Measurements from ENCODE around the gene MMP24. TPM values are rescaled to one million over a fixed set of nuclear protein-coding genes. Genes with fewer than 3 reads are reported as not detected.

Gene MMP24
- total and polyA plus RNA-seq, 2 of the 13 experiments (the other 11 are each of a cell fraction or from before 2014, with no cell fraction given): 0.29 to 0.35 TPM

DNA sequence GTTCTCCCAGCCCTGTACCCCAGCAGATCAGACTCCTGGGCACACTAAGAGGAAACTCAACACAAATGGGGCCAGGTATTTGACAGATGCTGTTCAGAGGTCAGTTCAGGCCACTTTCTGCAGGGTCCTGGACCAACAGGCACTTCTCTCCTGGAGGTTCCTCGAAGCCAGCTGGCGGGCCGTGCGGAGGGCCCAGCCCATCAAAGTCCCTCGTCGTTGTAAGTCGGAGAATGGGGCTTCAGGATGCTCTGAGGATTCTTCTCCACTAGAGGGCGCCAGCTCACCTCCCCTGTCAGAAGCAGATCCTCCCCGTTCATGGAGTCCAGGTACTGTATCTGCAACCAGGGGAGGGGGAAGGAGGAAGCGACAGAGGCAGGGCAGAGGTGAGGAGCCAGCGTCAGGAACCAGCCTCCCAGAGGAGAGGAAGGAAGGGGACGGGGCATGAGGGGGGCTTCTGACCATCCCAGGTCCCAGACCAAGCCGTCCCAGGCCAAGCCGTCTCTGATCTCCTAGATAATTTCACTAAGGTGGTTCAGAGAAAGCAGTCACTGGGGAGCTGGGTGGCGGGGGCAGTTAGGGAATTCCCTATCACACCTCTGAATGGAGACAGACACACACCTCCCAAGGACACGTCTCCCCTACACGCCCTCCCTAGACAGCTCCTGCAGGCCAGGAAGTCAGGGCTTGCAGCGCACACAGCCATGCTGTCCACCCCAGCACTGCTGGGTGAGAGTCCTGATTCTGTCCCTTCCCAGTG lies 77.4 kb downstream of the MMP24 start (continued):
- TF ChIP-seq, protein P1, sequence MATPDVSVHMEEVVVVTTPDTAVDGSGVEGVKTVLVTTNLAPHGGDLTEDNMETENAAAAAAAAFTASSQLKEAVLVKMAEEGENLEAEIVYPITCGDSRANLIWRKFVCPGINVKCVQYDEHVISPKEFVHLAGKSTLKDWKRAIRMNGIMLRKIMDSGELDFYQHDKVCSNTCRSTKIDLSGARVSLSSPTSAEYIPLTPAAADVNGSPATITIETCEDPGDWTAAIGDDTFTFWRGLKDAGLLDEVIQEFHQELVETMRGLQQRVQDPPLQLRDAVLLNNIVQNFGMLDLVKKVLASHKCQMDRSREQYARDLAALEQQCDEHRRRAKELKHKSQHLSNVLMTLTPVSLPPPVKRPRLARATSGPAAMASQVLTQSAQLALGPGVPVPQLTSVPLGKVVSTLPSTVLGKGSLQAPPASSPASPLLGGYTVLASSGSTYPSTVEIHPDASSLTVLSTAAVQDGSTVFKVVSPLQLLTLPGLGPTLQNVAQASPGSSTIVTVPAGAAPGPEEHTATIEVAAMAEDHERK (CRISPR knock-in tag; IDR thresholded peaks at IDR 0.05; ENCODE audit: low read depth): no peak
- TF ChIP-seq ZNF775 (CRISPR knock-in tag; IDR thresholded peaks at IDR 0.05; ENCODE audit: borderline replicate concordance) (no peak), REL (CRISPR knock-in tag; conservative IDR thresholded peaks at IDR 0.05) (no peak), HDAC6 (IDR thresholded peaks at IDR 0.05; ENCODE audit: low read depth, low read length) (no peak), ZNF232 (CRISPR knock-in tag; IDR thresholded peaks at IDR 0.05; ENCODE audit: borderline replicate concordance) (no peak), ZNF256 (CRISPR knock-in tag; conservative IDR thresholded peaks at IDR 0.05) (no peak), CAMTA2 (CRISPR knock-in tag; IDR thresholded peaks at IDR 0.05; ENCODE audit: borderline replicate concordance) (no peak), SALL1 (CRISPR knock-in tag; IDR thresholded peaks at IDR 0.05) (peak; percentile 69; the same call in 1 of the 2 replicates), MLLT10 (CRISPR knock-in tag; IDR thresholded peaks at IDR 0.05) (no peak), RCOR2 (CRISPR knock-in tag; IDR thresholded peaks at IDR 0.05) (peak; percentile 70)
- TF ChIP-seq, protein P2, sequence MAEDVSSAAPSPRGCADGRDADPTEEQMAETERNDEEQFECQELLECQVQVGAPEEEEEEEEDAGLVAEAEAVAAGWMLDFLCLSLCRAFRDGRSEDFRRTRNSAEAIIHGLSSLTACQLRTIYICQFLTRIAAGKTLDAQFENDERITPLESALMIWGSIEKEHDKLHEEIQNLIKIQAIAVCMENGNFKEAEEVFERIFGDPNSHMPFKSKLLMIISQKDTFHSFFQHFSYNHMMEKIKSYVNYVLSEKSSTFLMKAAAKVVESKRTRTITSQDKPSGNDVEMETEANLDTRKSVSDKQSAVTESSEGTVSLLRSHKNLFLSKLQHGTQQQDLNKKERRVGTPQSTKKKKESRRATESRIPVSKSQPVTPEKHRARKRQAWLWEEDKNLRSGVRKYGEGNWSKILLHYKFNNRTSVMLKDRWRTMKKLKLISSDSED (CRISPR knock-in tag; IDR thresholded peaks at IDR 0.05): no peak
- TF ChIP-seq, protein P3, sequence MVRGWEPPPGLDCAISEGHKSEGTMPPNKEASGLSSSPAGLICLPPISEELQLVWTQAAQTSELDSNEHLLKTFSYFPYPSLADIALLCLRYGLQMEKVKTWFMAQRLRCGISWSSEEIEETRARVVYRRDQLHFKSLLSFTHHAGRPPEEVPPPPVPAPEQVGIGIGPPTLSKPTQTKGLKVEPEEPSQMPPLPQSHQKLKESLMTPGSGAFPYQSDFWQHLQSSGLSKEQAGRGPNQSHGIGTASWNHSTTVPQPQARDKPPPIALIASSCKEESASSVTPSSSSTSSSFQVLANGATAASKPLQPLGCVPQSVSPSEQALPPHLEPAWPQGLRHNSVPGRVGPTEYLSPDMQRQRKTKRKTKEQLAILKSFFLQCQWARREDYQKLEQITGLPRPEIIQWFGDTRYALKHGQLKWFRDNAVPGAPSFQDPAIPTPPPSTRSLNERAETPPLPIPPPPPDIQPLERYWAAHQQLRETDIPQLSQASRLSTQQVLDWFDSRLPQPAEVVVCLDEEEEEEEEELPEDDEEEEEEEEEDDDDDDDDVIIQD (CRISPR knock-in tag; IDR thresholded peaks at IDR 0.05; ENCODE audit: low read depth): peak; percentile 73; the same call in 1 of the 2 replicates
- TF ChIP-seq, protein P4, sequence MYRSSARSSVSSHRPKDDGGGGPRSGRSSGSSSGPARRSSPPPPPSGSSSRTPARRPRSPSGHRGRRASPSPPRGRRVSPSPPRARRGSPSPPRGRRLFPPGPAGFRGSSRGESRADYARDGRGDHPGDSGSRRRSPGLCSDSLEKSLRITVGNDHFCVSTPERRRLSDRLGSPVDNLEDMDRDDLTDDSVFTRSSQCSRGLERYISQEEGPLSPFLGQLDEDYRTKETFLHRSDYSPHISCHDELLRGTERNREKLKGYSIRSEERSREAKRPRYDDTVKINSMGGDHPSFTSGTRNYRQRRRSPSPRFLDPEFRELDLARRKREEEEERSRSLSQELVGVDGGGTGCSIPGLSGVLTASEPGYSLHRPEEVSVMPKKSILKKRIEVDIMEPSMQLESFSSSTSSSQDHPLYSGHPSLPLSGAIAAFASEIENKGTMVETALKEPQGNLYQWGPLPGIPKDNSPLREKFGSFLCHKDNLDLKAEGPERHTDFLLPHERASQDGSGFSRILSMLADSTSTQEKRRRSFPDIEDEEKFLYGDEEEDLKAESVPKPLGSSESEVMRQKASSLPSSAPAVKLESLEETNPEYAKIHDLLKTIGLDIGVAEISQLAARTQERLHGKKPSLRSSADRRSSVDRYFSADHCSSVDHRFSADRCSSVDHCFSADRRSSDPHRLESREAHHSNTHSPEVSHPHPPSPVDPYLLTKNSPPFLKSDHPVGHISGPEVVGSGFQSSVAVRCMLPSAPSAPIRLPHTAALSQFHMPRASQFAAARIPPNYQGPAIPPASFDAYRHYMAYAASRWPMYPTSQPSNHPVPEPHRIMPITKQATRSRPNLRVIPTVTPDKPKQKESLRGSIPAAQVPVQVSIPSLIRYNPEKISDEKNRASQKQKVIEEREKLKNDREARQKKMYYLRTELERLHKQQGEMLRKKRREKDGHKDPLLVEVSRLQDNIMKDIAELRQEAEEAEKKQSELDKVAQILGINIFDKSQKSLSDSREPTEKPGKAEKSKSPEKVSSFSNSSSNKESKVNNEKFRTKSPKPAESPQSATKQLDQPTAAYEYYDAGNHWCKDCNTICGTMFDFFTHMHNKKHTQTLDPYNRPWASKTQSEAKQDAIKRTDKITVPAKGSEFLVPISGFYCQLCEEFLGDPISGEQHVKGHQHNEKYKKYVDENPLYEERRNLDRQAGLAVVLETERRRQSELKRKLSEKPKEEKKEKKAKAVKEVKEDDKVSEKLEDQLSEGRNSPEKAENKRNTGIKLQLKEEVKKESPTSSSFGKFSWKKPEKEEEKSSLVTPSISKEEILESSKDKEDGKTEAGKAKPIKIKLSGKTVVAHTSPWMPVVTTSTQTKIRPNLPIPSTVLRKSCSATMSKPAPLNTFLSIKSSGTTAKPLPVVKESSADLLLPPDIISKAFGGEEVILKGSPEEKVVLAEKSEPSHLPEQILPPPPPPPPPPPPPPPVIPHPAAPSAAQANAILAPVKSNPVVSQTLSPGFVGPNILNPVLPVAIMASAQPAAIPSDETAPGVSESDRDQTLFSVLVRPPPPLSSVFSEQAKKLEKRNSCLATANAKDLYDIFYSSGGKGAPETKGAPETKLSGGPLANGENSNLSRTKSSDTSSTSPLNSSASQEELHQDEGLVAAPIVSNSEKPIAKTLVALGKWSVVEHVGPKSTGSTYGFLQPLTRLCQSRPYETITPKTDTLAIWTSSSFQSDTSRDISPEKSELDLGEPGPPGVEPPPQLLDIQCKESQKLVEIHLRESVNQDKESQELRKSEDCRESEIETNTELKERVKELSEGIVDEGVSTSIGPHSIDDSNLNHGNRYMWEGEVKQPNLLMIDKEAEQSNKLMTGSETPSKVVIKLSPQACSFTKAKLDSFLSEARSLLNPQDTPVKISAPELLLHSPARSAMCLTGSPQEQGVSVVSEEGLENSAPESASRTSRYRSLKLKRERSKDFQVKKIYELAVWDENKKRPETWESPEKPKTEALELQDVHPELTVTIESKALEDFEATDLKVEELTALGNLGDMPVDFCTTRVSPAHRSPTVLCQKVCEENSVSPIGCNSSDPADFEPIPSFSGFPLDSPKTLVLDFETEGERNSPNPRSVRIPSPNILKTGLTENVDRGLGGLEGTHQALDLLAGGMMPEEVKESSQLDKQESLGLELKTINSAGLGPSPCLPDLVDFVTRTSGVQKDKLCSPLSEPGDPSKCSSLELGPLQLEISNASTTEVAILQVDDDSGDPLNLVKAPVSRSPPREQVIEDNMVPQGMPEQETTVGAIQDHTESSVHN (CRISPR knock-in tag; IDR thresholded peaks at IDR 0.05): no peak; the same call in 1 of the 2 replicates
- TF ChIP-seq, protein P5, sequence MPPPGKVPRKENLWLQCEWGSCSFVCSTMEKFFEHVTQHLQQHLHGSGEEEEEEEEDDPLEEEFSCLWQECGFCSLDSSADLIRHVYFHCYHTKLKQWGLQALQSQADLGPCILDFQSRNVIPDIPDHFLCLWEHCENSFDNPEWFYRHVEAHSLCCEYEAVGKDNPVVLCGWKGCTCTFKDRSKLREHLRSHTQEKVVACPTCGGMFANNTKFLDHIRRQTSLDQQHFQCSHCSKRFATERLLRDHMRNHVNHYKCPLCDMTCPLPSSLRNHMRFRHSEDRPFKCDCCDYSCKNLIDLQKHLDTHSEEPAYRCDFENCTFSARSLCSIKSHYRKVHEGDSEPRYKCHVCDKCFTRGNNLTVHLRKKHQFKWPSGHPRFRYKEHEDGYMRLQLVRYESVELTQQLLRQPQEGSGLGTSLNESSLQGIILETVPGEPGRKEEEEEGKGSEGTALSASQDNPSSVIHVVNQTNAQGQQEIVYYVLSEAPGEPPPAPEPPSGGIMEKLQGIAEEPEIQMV (CRISPR knock-in tag; IDR thresholded peaks at IDR 0.05; ENCODE audit: low read depth): 0 out of 2 replicates have a peak, but pooled peaks have one; percentile 74

Data from HepG2 (cell line).